ENCODE data around the gene RRP7A.
A peak's percentile ranks its signal among the peaks of the same experiment; 100 is the strongest.
"Not testable (repeated sequence)": the region's sequence is repeated elsewhere in the genome, so short reads cannot be mapped to it uniquely, and the experiment has no call there.

The RRP7A gene

GRCh38 chr22:42500836-42501179 lies 18.8 kb downstream of the RRP7A start:
- TF ChIP-seq OSR1 (CRISPR knock-in tag; IDR thresholded peaks at IDR 0.05), result no peak
- TF ChIP-seq ESRRG (CRISPR knock-in tag; IDR thresholded peaks at IDR 0.05), result no peak
- TF ChIP-seq POU6F1 (CRISPR knock-in tag; IDR thresholded peaks at IDR 0.05; ENCODE audit: borderline replicate concordance, low read depth), result no peak
- no peak for TF ChIP-seq PPARA (CRISPR knock-in tag; IDR thresholded peaks at IDR 0.05; ENCODE audit: borderline replicate concordance)
- TF ChIP-seq ISL1 (CRISPR knock-in tag; IDR thresholded peaks at IDR 0.05), result no peak
- TF ChIP-seq SNAI2 (CRISPR knock-in tag; IDR thresholded peaks at IDR 0.05), result no peak
- TF ChIP-seq ZC3H10 (CRISPR knock-in tag; IDR thresholded peaks at IDR 0.05), result no peak
- no peak for TF ChIP-seq CREB5 (CRISPR knock-in tag; IDR thresholded peaks at IDR 0.05; ENCODE audit: low read depth)
- TF ChIP-seq GLIS3 (CRISPR knock-in tag; IDR thresholded peaks at IDR 0.05), result no peak
- no peak for TF ChIP-seq CSRNP3 (CRISPR knock-in tag; IDR thresholded peaks at IDR 0.05)
- no peak for TF ChIP-seq ZFP30 (CRISPR knock-in tag; IDR thresholded peaks at IDR 0.05)
- no peak for TF ChIP-seq TSHZ2 (CRISPR knock-in tag; IDR thresholded peaks at IDR 0.05)
- no peak for TF ChIP-seq ZNF70 (CRISPR knock-in tag; IDR thresholded peaks at IDR 0.05)
- TF ChIP-seq BACH2 (CRISPR knock-in tag; IDR thresholded peaks at IDR 0.05; ENCODE audit: borderline replicate concordance), result no peak
- no peak for ATAC-seq

- peak; percentile 91 for ATAC-seq
- no peak for TF ChIP-seq PPARA (CRISPR knock-in tag; IDR thresholded peaks at IDR 0.05; ENCODE audit: borderline replicate concordance)
- no peak for TF ChIP-seq TOX (CRISPR knock-in tag; IDR thresholded peaks at IDR 0.05; ENCODE audit: borderline replicate concordance)
- no peak for TF ChIP-seq GLIS3 (CRISPR knock-in tag; IDR thresholded peaks at IDR 0.05)
- no peak for TF ChIP-seq OSR1 (CRISPR knock-in tag; IDR thresholded peaks at IDR 0.05)
- no peak for TF ChIP-seq ZNF565 (CRISPR knock-in tag; conservative IDR thresholded peaks at IDR 0.05; ENCODE audit: low read depth)
- no peak for TF ChIP-seq PATZ1 (CRISPR knock-in tag; IDR thresholded peaks at IDR 0.05; ENCODE audit: borderline replicate concordance)
- no peak for TF ChIP-seq ZNF8 (CRISPR knock-in tag; IDR thresholded peaks at IDR 0.05)
- no peak for TF ChIP-seq ZC3H10 (CRISPR knock-in tag; IDR thresholded peaks at IDR 0.05)
- TF ChIP-seq ESRRG (CRISPR knock-in tag; IDR thresholded peaks at IDR 0.05), result no peak
- no peak for TF ChIP-seq TSHZ2 (CRISPR knock-in tag; IDR thresholded peaks at IDR 0.05)
- TF ChIP-seq SNAI2 (CRISPR knock-in tag; IDR thresholded peaks at IDR 0.05), result no peak
- TF ChIP-seq ZFP3 (CRISPR knock-in tag; IDR thresholded peaks at IDR 0.05), result no peak
- TF ChIP-seq ISL1 (CRISPR knock-in tag; IDR thresholded peaks at IDR 0.05), result no peak
- TF ChIP-seq CREB5 (CRISPR knock-in tag; IDR thresholded peaks at IDR 0.05; ENCODE audit: low read depth), result no peak
- no peak for TF ChIP-seq ZNF70 (CRISPR knock-in tag; IDR thresholded peaks at IDR 0.05)
- TF ChIP-seq POU6F1 (CRISPR knock-in tag; IDR thresholded peaks at IDR 0.05; ENCODE audit: borderline replicate concordance, low read depth), result no peak
- TF ChIP-seq ZFP30 (CRISPR knock-in tag; IDR thresholded peaks at IDR 0.05), result no peak
- no peak for TF ChIP-seq BACH2 (CRISPR knock-in tag; IDR thresholded peaks at IDR 0.05; ENCODE audit: borderline replicate concordance)
These were observed 19.3 kb downstream of the RRP7A start for GRCh38 chr22:42500161-42500835.

GRCh38 chr22:42499773-42500160 lies 19.8 kb downstream of the RRP7A start:
- ATAC-seq, result not testable (repeated sequence)

GRCh38 chr22:42495533-42496141 lies 24.0 kb downstream of the RRP7A start:
- not testable (repeated sequence) for ATAC-seq
